Activated CD4-positive, alpha-beta T cell treated with anti-CD3 and anti-CD28 coated beads, Interleukin-2, amount 50 U/mL, for 16 hours (primary cell): Measurements from ENCODE around the gene CUL4A.

Experiments used
- DNase-seq: peaks from one replicate; pipeline ENCODE4 v3.0.0-alpha.2; 2020

The CUL4A gene

GRCh38 chr13:113182046-113182445, 27.4 kb upstream of the CUL4A start:
- DNase-seq = no peak

GRCh38 chr13:113183450-113184129, 25.8 kb upstream of the CUL4A start:
- no peak for DNase-seq

DNA sequence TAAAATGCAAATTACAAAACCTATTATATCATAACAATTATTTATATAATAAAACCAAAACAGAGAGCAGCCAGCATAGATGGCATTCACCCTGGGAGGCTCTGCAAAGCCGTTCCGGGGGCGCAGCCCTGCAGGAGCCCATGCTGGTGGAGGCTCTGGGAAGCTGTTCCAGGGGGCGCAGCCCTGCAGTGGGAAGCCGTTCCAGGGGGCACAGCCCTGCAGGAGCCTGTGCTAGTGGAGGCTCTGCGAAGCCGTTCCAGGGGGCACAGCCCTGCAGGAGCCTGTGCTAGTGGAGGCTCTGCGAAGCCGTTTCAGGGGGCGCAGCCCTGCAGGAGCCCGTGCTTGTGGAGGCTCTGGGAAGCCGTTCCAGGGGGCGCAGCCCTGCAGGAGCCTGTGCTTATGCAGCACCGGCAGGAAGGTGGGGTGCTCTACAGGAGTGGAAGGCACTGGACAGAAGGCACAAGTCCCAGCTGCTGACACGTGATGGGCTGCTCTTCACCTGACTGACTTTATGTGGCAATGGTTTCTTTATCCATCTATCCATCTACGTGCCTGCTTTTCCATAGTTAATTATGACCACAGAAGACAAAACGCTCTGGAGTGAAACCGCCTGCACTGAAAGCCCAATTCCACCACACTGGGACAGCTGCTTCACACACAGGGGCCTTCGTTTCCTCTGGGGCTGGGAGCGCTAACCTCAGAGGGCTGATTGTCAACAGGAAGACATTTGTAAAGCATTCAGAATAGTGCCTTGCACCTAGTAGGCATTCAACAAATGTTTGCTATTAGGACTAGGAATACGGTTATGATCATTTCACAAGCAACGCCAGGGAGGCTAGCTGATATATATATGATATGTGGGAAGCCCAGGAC, 24.6 kb upstream of the CUL4A start:
- DNase-seq = peak; percentile 24

DNA sequence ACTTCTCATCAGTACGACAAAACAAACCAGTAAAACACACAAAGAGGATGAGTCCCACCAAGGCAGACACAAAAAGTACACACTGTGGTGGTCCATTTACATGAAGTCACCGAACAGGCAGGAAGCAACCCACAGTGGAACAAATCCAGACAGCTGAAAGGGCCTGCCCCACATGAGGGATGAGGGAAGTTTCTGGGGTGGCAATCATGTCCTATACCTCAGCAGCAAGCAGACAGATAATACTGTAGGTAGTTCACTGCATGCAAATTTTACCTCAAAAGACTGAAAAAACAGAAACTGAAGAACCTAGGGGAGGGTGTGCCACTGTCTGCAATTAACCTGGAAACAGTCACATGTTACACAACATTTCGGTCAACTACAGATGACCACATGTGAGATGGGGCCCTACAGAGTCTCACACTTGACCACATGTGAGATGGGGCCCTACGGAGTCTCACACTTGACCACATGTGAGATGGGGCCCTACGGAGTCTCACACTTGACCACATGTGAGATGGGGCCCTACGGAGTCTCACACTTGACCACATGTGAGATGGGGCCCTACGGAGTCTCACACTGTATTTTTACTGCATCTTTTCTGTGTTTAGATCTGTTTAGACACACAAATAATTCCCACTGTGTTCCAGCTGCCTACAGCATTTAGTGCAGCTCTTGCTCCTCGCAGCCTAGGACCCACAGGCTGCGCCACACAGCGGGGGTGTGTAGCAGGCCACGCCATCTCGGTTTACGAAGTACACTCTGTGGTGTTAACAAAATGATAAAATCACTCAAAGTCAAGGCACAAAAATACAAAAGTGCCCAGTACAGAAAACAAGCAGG, 23.1 kb upstream of the CUL4A start:
- DNase-seq = no peak

DNA sequence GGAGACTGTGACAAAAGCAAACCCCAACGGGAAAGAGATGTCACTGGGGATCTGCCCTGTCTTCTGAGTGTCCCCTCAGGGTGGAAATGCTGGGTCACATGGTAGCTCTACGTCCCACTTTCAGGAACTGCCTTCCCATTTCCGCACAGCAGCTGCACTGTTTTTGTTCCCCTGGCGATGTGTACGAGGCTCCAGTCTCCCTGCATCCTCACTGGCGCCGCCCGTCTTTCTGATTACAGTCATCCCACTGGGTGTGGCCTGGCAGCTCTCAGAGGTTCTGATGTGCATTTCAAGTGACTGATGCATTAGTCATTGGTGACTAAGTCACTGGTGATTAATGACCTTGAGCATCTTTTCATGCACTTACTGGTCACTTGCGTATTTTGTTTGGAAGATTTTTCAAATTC, 22.1 kb upstream of the CUL4A start:
- DNase-seq = peak; percentile 62

GRCh38 chr13:113187883-113188665, 21.3 kb upstream of the CUL4A start:
- DNase-seq = no peak

DNA sequence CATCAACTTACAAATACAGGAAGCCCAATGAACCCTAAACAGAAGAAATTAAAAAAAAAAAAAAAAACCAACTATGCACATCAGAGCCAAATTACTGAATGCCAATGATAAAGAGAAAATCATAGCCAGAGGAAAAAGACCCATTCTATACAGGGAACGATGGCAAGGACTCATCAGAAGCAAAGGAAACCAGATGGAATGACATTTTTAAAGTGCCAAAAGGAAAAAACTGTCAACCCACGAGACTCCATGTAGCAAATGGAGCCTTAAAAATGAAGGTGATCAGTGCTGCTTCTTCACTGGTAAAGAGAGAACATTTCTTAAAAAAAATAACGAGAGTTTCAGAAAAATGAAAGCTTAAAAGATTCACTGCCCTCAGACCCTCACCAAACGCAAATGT, 19.2 kb upstream of the CUL4A start:
- DNase-seq = no peak

DNA sequence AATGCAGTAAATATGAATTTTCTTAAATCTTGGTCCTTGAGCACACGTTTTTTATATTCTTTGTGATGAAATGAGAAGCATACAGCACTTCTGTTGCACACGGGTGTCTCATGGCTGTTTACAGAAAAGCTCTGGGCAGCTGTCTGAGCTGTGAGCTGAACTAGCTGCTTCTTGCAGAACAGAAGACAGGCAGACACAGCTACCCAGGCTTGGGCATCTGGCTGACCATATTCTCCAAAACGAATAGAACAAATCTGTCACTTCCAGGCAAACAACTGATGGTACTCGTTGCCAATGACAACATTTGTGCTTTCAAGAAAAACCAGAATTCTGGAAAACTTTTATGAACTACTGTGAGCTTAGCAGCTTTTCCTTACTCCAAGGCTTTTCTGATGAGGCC, 17.1 kb upstream of the CUL4A start:
- DNase-seq = no peak

- no peak for DNase-seq
These were observed 16.5 kb upstream of the CUL4A start for GRCh38 chr13:113192902-113193301.

GRCh38 chr13:113195360-113195759, 14.1 kb upstream of the CUL4A start:
- DNase-seq = no peak

GRCh38 chr13:113196970-113197737, 12.3 kb upstream of the CUL4A start:
- DNase-seq = no peak

- DNase-seq = no peak
These were observed 7.6 kb upstream of the CUL4A start for GRCh38 chr13:113201815-113202214.

DNA sequence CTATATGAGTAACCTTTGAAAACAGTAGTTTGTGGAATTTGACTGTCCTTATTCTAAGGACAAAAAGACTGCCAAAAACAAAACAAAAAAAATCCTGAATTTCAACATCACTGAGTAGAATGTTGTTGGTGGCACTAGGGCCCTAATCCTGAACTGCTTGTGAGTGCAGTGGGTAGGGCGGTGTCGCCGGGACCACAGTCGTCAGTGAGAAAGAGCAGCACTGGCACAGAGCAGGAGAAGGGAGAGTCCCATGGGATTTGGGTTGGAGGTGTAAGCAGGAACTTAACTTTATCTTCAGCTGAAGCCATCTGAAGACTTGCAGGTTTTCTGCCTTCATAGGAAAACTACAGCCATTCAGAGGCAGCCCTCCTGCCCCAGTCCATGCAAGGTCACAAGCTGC, 6.5 kb upstream of the CUL4A start:
- no peak for DNase-seq

DNA sequence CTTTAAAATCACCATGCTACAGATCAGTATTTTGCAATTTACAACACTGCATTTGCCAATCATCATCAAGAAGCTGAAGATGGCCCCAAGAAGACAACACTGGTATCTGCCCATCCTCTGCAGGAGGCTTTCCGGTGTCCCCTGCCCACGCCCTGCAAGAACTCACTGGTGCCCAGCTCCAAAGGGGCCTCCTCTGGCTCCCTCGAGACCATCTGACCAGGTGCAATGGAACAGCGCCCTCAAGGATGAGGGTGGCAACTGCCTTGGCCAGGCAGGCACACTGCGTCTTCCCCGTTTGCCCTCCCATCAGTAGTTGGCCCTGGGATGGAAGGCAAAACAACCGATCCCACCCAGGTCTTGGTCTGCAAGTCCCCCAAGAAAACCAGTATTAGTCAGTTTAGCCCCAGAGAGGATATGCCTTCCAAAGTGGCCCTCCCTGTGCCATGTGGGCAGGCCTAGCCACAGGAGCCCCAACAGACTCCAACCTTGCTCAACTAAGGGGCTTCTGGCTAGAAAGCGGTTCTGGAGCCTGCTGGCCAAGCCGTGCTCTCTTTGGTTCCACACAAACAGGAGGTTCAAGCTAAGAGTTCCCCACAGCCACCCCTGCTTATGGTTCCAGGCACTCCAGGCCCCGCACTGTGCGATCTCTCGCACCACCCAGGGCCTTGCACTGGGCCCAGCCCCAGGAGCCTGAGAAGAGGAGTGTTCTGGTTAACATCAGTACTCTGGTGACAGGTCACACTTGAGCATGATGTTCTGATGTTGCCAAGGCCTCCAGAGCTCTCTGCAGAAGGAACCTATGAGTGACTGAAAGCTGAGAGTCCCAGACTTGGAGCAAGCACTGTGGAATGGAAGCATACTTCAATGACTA, 5.7 kb upstream of the CUL4A start:
- no peak for DNase-seq

GRCh38 chr13:113204378-113204734, 5.1 kb upstream of the CUL4A start:
- DNase-seq = no peak

DNA sequence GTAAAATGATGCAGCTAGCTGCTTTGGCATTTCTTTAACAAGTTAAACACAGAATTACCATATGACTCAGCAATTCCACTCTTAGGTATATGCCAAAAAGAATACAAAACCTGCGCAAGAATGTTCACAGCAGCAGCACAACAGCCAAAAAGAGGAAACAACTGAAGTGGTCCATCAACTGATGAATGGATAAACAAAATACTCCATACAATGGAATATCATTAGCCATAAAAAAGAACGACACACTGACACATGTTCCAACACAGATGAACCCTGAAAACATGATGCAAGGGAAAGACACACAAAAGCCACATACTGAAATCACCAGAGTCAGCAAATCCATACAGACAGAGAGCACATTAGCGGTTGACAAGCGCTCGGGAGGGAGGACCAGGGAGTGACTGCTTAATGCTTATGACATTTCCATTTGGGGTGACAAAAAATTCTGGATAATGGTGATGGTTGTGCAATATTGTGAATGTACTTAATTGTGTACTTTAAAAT, 3.9 kb upstream of the CUL4A start:
- DNase-seq = peak; percentile 29

- no peak for DNase-seq
These were observed 2.0 kb upstream of the CUL4A start for GRCh38 chr13:113207460-113207859.

- DNase-seq = peak; percentile 28
These were observed 1.5 kb upstream of the CUL4A start for GRCh38 chr13:113207890-113208420.

DNA sequence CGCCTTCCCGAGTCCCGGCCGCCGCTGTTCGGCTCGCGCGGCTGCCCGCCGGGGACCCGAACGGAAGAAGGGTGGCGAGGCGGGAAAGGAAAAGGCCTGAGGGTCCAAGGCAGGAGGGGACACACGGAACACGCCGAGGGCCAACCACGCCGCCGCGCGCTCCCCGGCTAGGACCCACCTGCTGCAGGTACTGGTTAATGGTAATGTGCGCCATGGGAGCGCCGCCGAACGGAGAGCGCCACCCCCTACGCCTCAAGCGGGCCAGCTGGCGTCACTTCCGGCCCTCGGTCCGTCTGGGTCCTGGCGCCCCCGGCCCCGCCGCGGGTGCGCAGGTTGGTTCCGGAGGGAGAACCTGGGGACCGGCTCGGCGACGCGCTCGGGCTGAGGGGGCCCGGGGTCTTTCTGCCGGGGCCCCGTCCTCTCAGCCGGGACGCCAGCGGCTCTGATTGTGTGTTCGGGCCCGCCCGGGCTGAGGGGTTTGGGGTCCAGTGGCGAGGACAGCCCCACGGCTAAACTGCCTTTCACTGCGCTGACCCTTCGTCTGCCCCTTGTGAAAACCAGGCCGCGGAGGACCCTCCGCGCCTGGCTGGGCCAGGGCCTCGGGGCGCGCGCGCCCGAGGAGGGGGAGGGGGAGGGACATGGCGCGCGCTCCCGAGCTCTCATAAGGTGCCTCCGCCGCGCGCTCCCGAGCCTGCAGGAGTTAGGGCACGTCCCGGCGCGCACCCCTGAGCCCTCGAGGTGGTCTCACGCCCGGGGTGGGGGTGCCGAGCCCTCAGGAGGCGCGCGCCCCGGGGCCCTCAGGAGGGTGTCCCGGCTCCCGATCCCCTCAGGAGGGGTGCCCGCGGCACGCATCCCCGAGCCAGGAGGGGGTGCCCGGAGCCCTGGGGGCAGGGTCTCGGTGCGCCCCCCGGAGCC, 735 bp upstream of the CUL4A start, which contains the start of gene PCID2:
Gene PCID2, minus strand, starts transcription at position 249 of the 915 bp plus-strand sequence. Its CDS starts 35 bp downstream, at position 214.
- peak; percentile 92 for DNase-seq
